GM12878 (cell line): Measurements from ENCODE around the gene ANKRD6. TPM values are rescaled to one million over a fixed set of nuclear protein-coding genes. Genes with fewer than 3 reads are reported as not detected.

ENCODE experiments used
- ATAC-seq: fragments of 200-7000 bp; cut with Tn5 transposase; 3 replicates; pipeline ENCODE4 v1.9.1; 2020; ENCODE audit warnings: mild to moderate bottlenecking, moderate library complexity
- BruUV-seq: library from RNA; stranded (reverse); fragments of 400-500 nt; replicated peaks from 2 replicates; lab custom pipeline; 2021; lab: Mats Ljungman, UMichigan
- CTCF ChIA-PET: fragments of 300-600 bp; sonication (Branson Sonifier 250); formaldehyde crosslinking; extraction: SDS; loops from one replicate; lab custom pipeline; 2021; ENCODE audit warnings: inconsistent platforms; lab: Yijun Ruan, JAX
- POLR2A ChIA-PET: fragments of 350-600 bp; formaldehyde crosslinking; extraction: SDS; loops from one replicate; lab custom pipeline; 2021; ENCODE audit warnings: inconsistent platforms; lab: Charles Lee
- RAD21 ChIA-PET: fragments of 300-600 bp; sonication (Branson Sonifier 250); formaldehyde crosslinking; loops from one replicate; lab custom pipeline; 2023; ENCODE audit warnings: antibody characterized with exemption; ENCODE audit not compliant: unreplicated experiment; lab: Charles Lee
- SMC1A ChIA-PET: fragments of 300-600 bp; sonication (Branson Sonifier 250); formaldehyde crosslinking; loops from one replicate; lab custom pipeline; 2023; ENCODE audit not compliant: unreplicated experiment, uncharacterized antibody; lab: Charles Lee
- DNase-seq: peaks from one replicate; pipeline ENCODE4 v3.0.0-alpha.2; 2011; ENCODE audit warnings: low read depth, low spot score
- FAIRE-seq: peaks from 3 replicates; lab custom pipeline; 2011; peaks lifted over from hg19 to GRCh38; lab: Jason Lieb, UNC
- H2AFZ ChIP-seq: 2 replicates; pipeline ENCODE4 v1.6.0; 2011; ENCODE audit warnings: low read depth, low read length, control low read depth; ENCODE audit not compliant: control insufficient read depth
- H3K27ac ChIP-seq: 2 replicates; pipeline ENCODE4 v1.5.1; 2011; ENCODE audit warnings: control low read depth; ENCODE audit not compliant: control insufficient read depth, insufficient read depth
- H3K27me3 ChIP-seq, 2 experiments: replicated peaks in 1 of 2; 2 replicates each; pipeline versions ENCODE4 v1.6.0 to v1.6.1; 2011; ENCODE audit warnings: low read length in 1 of 2; ENCODE audit not compliant: control insufficient read depth in 2 of 2, insufficient read depth in 2 of 2
- H3K36me3 ChIP-seq, 2 experiments: 2 replicates each; pipeline ENCODE4 v1.5.1; 2011; ENCODE audit warnings: low read length in 1 of 2; ENCODE audit not compliant: control insufficient read depth in 2 of 2, insufficient read depth in 2 of 2
- H3K4me1 ChIP-seq: 2 replicates; pipeline ENCODE4 v1.6.1; 2011; ENCODE audit warnings: mild to moderate bottlenecking, low read length, moderate library complexity, mixed read lengths; ENCODE audit not compliant: control insufficient read depth, insufficient read depth
- H3K4me2 ChIP-seq: 2 replicates; pipeline ENCODE4 v1.6.0; 2011; ENCODE audit warnings: control low read depth; ENCODE audit not compliant: control insufficient read depth, insufficient read depth
- H3K4me3 ChIP-seq: fragments of 200-600 bp; sonication (generic); 2 replicates; pipeline ENCODE4 v1.5.1; 2016
- H3K79me2 ChIP-seq: 2 replicates; pipeline ENCODE4 v1.6.0; 2011; ENCODE audit warnings: low read length; ENCODE audit not compliant: control insufficient read depth, insufficient read depth
- H3K9ac ChIP-seq: 2 replicates; pipeline ENCODE4 v1.8.0; 2011; ENCODE audit warnings: low read length, control low read depth, mixed read lengths; ENCODE audit not compliant: control insufficient read depth, insufficient read depth
- H3K9me3 ChIP-seq: replicated peaks from 3 replicates; pipeline ENCODE4 v1.5.1; 2011; ENCODE audit warnings: mild to moderate bottlenecking, low read length; ENCODE audit not compliant: control insufficient read depth, insufficient read depth
- H4K20me1 ChIP-seq: 2 replicates; pipeline ENCODE4 v1.6.0; 2011; ENCODE audit not compliant: control insufficient read depth, insufficient read depth
- BCL3 ChIP-seq: IDR thresholded peaks from 2 replicates; pipeline ENCODE4 v1.6.1; 2011; ENCODE audit warnings: borderline replicate concordance, low read depth, mild to moderate bottlenecking, moderate library complexity, low read length; ENCODE audit not compliant: insufficient read depth, poor library complexity, severe bottlenecking
- CBFB ChIP-seq: IDR thresholded peaks from 2 replicates; pipeline ENCODE4 v1.6.1; 2016; ENCODE audit warnings: antibody characterized with exemption, low read depth
- CEBPB ChIP-seq, 2 experiments: fragments of 150-350 bp in 1 of 2; IDR thresholded peaks; 2 replicates each; pipeline ENCODE4 v1.6.1; 2012 to 2014; ENCODE audit warnings: low read depth in 2 of 2, low read length in 2 of 2, borderline replicate concordance in 1 of 2, inconsistent platforms in 1 of 2
- ETV6 ChIP-seq, 2 experiments: fragments of 450-650 bp in 1 of 2; IDR thresholded peaks in 1 of 2; conservative IDR thresholded peaks in 1 of 2; 2 replicates each; pipeline ENCODE4 v1.6.1; 2014; ENCODE audit warnings: antibody characterized with exemption in 1 of 2, borderline replicate concordance in 1 of 2, low read depth in 1 of 2, mild to moderate bottlenecking in 1 of 2, moderate library complexity in 1 of 2
- EZH2 ChIP-seq: IDR thresholded peaks from 2 replicates; pipeline ENCODE4 v1.6.1; 2012; ENCODE audit warnings: low read depth, mild to moderate bottlenecking, control low read depth, inconsistent platforms, low read length, borderline replicate concordance; ENCODE audit not compliant: control insufficient read depth
- GATAD2B ChIP-seq: fragments of 450-650 bp; conservative IDR thresholded peaks from 2 replicates; pipeline ENCODE4 v1.6.1; 2017; ENCODE audit warnings: low read depth, mild to moderate bottlenecking, moderate library complexity
- IKZF2 ChIP-seq, 2 experiments: fragments of 450-650 bp; IDR thresholded peaks; 2 replicates each; pipeline ENCODE4 v1.6.1; 2017; ENCODE audit warnings: mild to moderate bottlenecking in 2 of 2, moderate library complexity in 2 of 2
- KDM1A ChIP-seq: fragments of 200-600 bp; sonication (generic); IDR thresholded peaks from 2 replicates; pipeline ENCODE4 v1.6.1; 2016; ENCODE audit warnings: borderline replicate concordance
- NR2C2 ChIP-seq: IDR thresholded peaks from 2 replicates; pipeline ENCODE4 v1.6.1; 2011; ENCODE audit warnings: borderline replicate concordance, low read depth; ENCODE audit not compliant: control insufficient read depth, insufficient read length
- NRF1 ChIP-seq: conservative IDR thresholded peaks from 2 replicates; pipeline ENCODE4 v1.6.1; 2011; ENCODE audit warnings: mild to moderate bottlenecking, low read depth, low read length, improper control_type of control experiment
- PKNOX1 ChIP-seq: fragments of 450-650 bp; IDR thresholded peaks from 2 replicates; pipeline ENCODE4 v1.6.1; 2016; ENCODE audit warnings: mild to moderate bottlenecking
- PRDM15 ChIP-seq: fragments of 450-650 bp; formaldehyde crosslinking; IDR thresholded peaks from 2 replicates; pipeline ENCODE4 v1.4.0; 2020; ENCODE audit warnings: mild to moderate bottlenecking, moderate library complexity
- RBBP5 ChIP-seq: fragments of 200-600 bp; sonication (generic); conservative IDR thresholded peaks from 2 replicates; pipeline ENCODE4 v1.6.1; 2016
- SIN3A ChIP-seq: IDR thresholded peaks from 2 replicates; pipeline ENCODE4 v1.6.1; 2012; ENCODE audit warnings: low read depth, low read length, improper control_type of control experiment
- SMAD1 ChIP-seq: fragments of 450-650 bp; IDR thresholded peaks from 2 replicates; pipeline ENCODE4 v1.6.1; 2018; ENCODE audit warnings: mild to moderate bottlenecking, low read depth; ENCODE audit not compliant: partially characterized antibody
- SREBF2 ChIP-seq: IDR thresholded peaks from 2 replicates; pipeline ENCODE4 v1.6.1; 2012; ENCODE audit warnings: mild to moderate bottlenecking, low read length
- TARDBP ChIP-seq: IDR thresholded peaks from 2 replicates; pipeline ENCODE4 v1.6.1; 2016; ENCODE audit warnings: borderline replicate concordance
- TCF12 ChIP-seq: IDR thresholded peaks from 2 replicates; pipeline ENCODE4 v1.6.1; 2011; ENCODE audit warnings: low read depth, mild to moderate bottlenecking, low read length
- ZSCAN29 ChIP-seq: fragments of 450-650 bp; IDR thresholded peaks from 2 replicates; pipeline ENCODE4 v1.6.1; 2017; ENCODE audit warnings: mild to moderate bottlenecking, moderate library complexity
- WGBS: methylation state at CpG from one replicate; pipeline ENCODE4 v1.1.6; 2016; ENCODE audit warnings: low lambda C conversion rate; ENCODE audit not compliant: insufficient replicate concordance, insufficient coverage; ENCODE audit errors: missing lambda C conversion rate; 5-methylcytosine and 5-hydroxymethylcytosine counted together
- in situ Hi-C: fragments of 300-500 bp; cut with MboI; formaldehyde crosslinking; loops from 9 replicates; pipeline ENCODE4 v1.14.3; 2018; ENCODE audit warnings: mixed read lengths
- intact Hi-C: fragments of 100-400 bp; cut with micrococcal nuclease; formaldehyde crosslinking; loops from one replicate; pipeline ENCODE4 v1.14.2; 2022; ENCODE audit not compliant: unreplicated experiment
- polyA plus RNA-seq, 11 experiments: library from polyadenylated mRNA; depleted of rRNA in 4 of 11; unstranded in 6 of 11; stranded (reverse) in 5 of 11; fragments of >200 nt; fragmentation: Nextera tagmentation in 4 of 11; fragmentation: Illumina TruSeq in 1 of 11; extraction: Ambion mirVana in 4 of 11; extraction: Trizol in 1 of 11; gene quantifications; 1 replicate in 1 of 11; 2 replicates in 10 of 11; pipeline versions ENCODE4 v1.2.1 to v1.2.3, GENCODE V29; 2011 to 2016; ENCODE audit warnings: inconsistent platforms in 2 of 11, missing spikeins in 2 of 11, low read depth in 1 of 11
- total RNA-seq, 4 experiments: library from RNA; depleted of rRNA in 3 of 4; stranded (reverse); fragments of >200 nt in 3 of 4; fragmentation: Illumina TruSeq in 1 of 4; extraction: Trizol in 1 of 4; gene quantifications; 2 replicates each; pipeline versions ENCODE4 v1.2.1 to v1.2.3, GENCODE V29; 2013 to 2021

Gene ANKRD6
- total and polyA plus RNA-seq, 10 of the 15 experiments (the other 5 are each of a cell fraction or from before 2014, with no cell fraction given): 0.03 to 0.90 (median 0.38) TPM

GRCh38 chr6:89518352-89519055, 85.6 kb downstream of the ANKRD6 start:
- in situ Hi-C loops (no loop called here), intact Hi-C loops (no loop called here)
- no peaks in the 10 kb centered on the region for H3K36me3 ChIP-seq
- H3K27me3 ChIP-seq: no peaks in the 10 kb centered on the region
- H2AFZ ChIP-seq: no peak overlapping the region
- RAD21 ChIA-PET: no interaction called here
- no peaks in the 10 kb centered on the region for H4K20me1 ChIP-seq
- H3K79me2 ChIP-seq: no peaks in the 10 kb centered on the region
- no peaks in the 10 kb centered on the region for H3K4me1 ChIP-seq
- no peaks in the 10 kb centered on the region for H3K9me3 ChIP-seq
- H3K4me2 ChIP-seq: no peak overlapping the region
- no peak for DNase-seq
- H3K4me3 ChIP-seq: no peak overlapping the region
- no peak overlapping the region for H3K9ac ChIP-seq
- TF ChIP-seq SREBF2 (no peak), CEBPB (IDR thresholded peaks at IDR 0.05; ENCODE audit: borderline replicate concordance in 1 of 2, low read depth in 2 of 2, low read length in 2 of 2) (no peak), CBFB (no peak), IKZF2 (IDR thresholded peaks at IDR 0.05) (no peak), TARDBP (no peak), KDM1A (no peak), BCL3 (no peak), NRF1 (no peak), PKNOX1 (no peak), RBBP5 (no peak), NR2C2 (no peak), SMAD1 (no peak), TCF12 (no peak), PRDM15 (CRISPR knock-in tag) (no peak), GATAD2B (no peak), SIN3A (no peak), ETV6 (conservative IDR thresholded peaks at IDR 0.05 in 1 of 2, IDR thresholded peaks at IDR 0.05 in 1 of 2; ENCODE audit: borderline replicate concordance in 1 of 2, low read depth in 1 of 2) (no peak), ZSCAN29 (no peak), EZH2 (no peak)
- TF ChIP-seq, all 136 proteins: peak for 0
- ChIA-PET SMC1A (no interaction called here), CTCF (no interaction called here), POLR2A (no interaction called here)
- no peak for ATAC-seq
- no TSS peak for BruUV-seq
- no peak overlapping the region for H3K27ac ChIP-seq
- 71% methylated on average over 4 of the region's 4 CpGs for WGBS
- FAIRE-seq: no peak
